Measurements from ENCODE around the gene SLC44A5. TPM values are rescaled to one million over a fixed set of nuclear protein-coding genes. Genes with fewer than 3 reads are reported as not detected.
"Not testable (repeated sequence)": the region's sequence is repeated elsewhere in the genome, so short reads cannot be mapped to it uniquely, and the experiment has no call there.

The SLC44A5 gene
- total RNA-seq, 3 donors from 2014 or later: 1.6 to 4.6 (median 4.2) TPM

DNA sequence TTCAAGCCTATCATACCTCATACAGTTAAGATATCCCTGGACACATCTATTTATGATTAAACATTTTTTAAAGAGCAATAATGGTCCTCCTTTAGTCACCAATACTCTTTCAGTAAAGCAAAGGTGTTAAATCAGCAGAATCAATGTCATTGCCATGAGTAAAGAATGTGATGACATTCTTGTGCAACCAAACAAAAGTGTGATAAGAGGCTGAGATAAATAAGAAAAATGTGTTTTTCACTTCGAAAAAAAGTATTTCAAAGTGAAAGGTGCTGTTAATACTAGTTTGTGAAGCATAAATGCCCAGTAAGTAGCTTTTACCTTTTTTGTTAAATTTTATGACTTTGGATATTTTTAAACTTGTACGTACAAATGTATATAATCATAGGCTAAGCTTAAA is 8.4 kb downstream of the SLC44A5 start:
- Histone ChIP-seq H3K4me1 (ENCODE audit: low read depth) (no peaks in the 10 kb centered on the region), H3K9me3 (no peaks in the 10 kb centered on the region), H3K4me3 (no peak overlapping the region), H3K36me3 (ENCODE audit: low read depth) (no peaks in the 10 kb centered on the region)
- TF ChIP-seq CTCF (IDR thresholded peaks at IDR 0.05): no peak
- no peak for ATAC-seq
- no peak for DNase-seq
- intact Hi-C loops (cut with DNase I, micrococcal nuclease): no loop called here

DNA sequence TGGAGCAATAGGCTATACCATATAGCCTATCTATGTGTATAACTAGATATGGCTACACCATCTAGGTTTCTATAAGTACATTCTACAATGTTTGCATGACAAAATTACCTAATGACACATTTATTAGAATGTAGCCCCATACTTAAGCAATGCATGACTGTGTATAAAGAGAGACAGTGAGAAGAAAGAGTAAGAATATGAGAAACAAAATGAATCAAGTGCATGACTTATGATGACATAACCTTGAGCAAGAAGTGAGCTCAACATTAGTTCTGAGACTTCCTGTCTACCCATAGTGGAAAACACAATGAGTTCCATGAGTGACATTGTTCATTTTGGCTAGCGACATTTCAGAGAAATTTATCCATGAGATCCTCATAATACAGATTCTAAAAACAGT is 10.1 kb downstream of the SLC44A5 start:
- DNase-seq (no peak), ATAC-seq (no peak)
- Histone ChIP-seq H3K9me3 (no peaks in the 10 kb centered on the region), H3K36me3 (ENCODE audit: low read depth) (no peaks in the 10 kb centered on the region), H3K4me1 (ENCODE audit: low read depth) (no peaks in the 10 kb centered on the region), H3K4me3 (no peak overlapping the region)
- TF ChIP-seq CTCF (IDR thresholded peaks at IDR 0.05): no peak
- intact Hi-C loops (cut with DNase I, micrococcal nuclease): no loop called here

- H3K4me1 ChIP-seq (ENCODE audit: low read depth): no peaks in the 10 kb centered on the region
- no peak for DNase-seq
- H3K4me3 ChIP-seq: no peak overlapping the region
- no peak for ATAC-seq
- no peaks in the 10 kb centered on the region for H3K36me3 ChIP-seq (ENCODE audit: low read depth)
- no peaks in the 10 kb centered on the region for H3K9me3 ChIP-seq
- TF ChIP-seq CTCF (IDR thresholded peaks at IDR 0.05): no peak
- intact Hi-C loops (cut with DNase I, micrococcal nuclease): no loop called here
Measured at GRCh38 chr1:75594327-75594726, 16.6 kb downstream of the SLC44A5 start.

- intact Hi-C loops (cut with DNase I, micrococcal nuclease); H3K4me3 ChIP-seq; H3K4me1 ChIP-seq (ENCODE audit: low read depth); H3K36me3 ChIP-seq (ENCODE audit: low read depth); DNase-seq; ATAC-seq; H3K9me3 ChIP-seq: not testable (repeated sequence)
Measured at GRCh38 chr1:75593457-75593856, 17.5 kb downstream of the SLC44A5 start.

GRCh38 chr1:75589637-75590036 is 21.3 kb downstream of the SLC44A5 start:
- Histone ChIP-seq H3K4me3 (no peak overlapping the region), H3K36me3 (ENCODE audit: low read depth) (no peaks in the 10 kb centered on the region), H3K9me3 (no peaks in the 10 kb centered on the region), H3K4me1 (ENCODE audit: low read depth) (no peaks in the 10 kb centered on the region)
- intact Hi-C loops (cut with DNase I, micrococcal nuclease): no loop called here
- ATAC-seq: no peak
- no peak for DNase-seq
- no peak for TF ChIP-seq CTCF (IDR thresholded peaks at IDR 0.05)

DNA sequence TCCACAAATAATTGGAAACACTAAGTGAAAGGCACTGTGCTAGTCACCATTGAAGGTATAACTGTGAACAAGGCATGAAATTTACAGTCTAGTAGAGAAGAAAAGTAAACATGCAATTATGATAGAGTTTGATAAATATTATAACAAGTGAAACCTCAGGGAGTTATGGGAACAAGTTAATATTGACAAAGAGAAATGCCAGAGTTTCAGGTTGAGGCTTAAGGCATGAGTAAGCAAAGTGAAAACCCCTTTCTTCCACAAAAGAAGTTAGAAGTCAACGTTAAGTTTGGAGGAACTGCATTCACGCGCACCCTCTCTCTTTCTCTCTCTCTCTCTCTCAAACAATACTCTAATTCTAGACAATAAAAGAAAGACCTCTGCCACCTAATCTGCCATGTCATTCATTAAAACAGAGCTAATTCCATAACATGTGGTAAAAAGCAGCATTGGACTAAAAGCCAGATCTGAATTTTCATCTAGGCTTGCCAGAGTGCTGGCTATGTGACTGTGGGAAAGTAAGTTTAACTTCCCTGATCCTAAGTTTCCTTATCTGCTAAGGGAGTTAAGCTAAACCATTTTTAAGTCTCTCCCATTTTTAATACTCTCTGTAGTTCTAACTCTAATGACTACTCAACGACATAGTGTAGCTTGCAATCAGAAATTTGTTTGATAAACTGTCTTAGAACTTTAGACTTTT is 22.0 kb downstream of the SLC44A5 start:
- ATAC-seq (no peak), DNase-seq (no peak)
- TF ChIP-seq CTCF (IDR thresholded peaks at IDR 0.05): no peak
- Histone ChIP-seq H3K9me3 (no peaks in the 10 kb centered on the region), H3K4me1 (ENCODE audit: low read depth) (no peaks in the 10 kb centered on the region), H3K4me3 (no peak overlapping the region), H3K36me3 (ENCODE audit: low read depth) (no peaks in the 10 kb centered on the region)
- intact Hi-C loops (cut with DNase I, micrococcal nuclease): no loop called here

Data from mucosa of descending colon (tissue), 3 donors.